ENCODE results near the gene MYL5.
"Not testable (repeated sequence)": the region's sequence is repeated elsewhere in the genome, so short reads cannot be mapped to it uniquely, and the experiment has no call there.

MYL5 gene

GRCh38 chr4:687048-687970 lies 13.0 kb downstream of the MYL5 start:
- no peak for DNase-seq

- DNase-seq = no peak
Measured at GRCh38 chr4:687971-688853, 13.9 kb downstream of the MYL5 start.

- no peak for DNase-seq
Measured at GRCh38 chr4:688854-689681, 14.7 kb downstream of the MYL5 start, which contains the start of gene SLC49A3. SLC49A3 (minus strand) TSS chr4:689151; CDS start chr4:689127, 24 bp downstream.

DNA sequence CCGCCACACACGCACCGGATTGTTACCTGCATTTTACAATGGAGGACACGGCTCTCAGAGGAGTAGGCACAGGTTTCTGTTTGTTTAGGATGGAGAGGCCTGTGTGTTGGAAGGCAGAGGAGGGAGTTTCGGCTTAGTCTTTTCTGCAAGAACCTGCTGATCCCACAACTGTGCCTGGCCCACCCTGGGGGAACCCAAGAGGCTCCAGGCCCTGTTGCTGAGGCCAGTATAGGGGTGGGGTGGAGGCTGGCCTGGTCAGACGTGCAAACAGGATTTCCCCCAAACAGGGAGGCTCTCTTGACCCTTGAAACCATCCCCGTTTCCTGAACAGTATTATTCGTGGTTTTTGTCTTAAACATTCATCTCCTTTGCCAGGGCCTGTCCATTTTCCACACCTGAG lies 15.4 kb downstream of the MYL5 start:
- no peak for DNase-seq

GRCh38 chr4:692771-693554 lies 18.6 kb downstream of the MYL5 start:
- no peak for DNase-seq

DNA sequence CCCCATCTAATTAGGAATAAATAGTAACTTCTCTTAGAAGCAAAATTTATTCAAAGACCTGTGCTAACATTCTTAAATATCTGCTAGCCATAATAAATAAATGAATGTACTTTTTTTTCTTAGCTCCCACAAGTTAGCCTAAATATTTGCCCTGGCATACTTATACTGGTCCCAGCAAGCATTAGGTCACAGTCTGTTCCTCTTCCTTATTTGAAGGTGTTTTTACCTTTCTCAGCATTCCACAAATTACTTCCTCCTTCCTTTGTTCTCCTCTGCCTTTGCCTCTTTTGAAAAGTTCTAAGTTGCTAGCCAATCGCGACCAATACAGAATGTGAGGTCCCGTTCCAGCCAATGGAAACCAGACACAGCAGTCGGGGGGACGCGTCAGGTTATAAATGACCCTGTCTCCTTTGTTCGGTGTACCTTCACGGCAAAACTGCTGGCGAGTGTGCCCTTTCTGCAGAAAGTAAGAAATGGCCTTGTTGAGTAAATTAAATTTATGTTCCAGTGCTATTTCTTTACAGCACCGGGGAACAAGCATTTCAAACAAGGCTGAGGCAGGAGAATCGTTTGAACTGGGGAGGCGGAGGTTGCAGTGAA lies 20.1 kb downstream of the MYL5 start:
- DNase-seq = not testable (repeated sequence)

DNA sequence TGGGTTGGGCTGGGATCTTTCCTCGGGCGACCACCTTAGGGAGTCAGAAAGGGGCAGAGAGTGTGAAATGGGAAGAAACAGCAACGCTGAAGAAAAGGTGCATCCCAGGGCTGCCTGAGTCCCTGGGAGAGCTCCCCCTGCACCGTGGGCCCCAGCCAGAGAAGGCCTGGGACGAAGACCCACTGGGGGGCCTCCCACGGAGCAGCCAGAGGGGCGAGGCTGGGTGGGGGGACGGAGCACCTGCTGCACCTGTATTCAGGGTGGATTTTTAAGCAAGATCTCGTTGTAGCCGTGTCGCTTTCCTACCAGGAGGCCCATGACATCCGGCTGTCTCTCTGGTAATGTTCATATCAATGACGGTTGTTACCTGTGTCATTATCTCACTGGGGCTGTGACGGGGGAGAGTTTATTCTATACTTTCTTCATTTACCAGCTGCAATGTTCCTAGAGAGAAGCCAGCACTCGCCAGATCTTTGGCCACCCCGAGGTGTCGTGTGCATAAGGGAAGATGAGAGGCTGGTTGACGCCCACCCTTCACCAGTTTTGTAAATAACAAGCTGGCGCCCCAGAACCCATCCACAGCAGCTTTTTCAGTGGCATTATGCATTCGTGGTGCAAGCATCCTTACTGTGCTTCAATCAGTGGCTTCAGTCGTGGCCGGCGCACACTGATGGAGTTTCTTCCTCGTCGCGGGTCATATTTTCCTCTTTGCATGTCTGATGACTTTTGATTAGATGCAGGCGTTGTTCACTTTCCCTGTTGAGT lies 25.7 kb downstream of the MYL5 start:
- DNase-seq = no peak

DNA sequence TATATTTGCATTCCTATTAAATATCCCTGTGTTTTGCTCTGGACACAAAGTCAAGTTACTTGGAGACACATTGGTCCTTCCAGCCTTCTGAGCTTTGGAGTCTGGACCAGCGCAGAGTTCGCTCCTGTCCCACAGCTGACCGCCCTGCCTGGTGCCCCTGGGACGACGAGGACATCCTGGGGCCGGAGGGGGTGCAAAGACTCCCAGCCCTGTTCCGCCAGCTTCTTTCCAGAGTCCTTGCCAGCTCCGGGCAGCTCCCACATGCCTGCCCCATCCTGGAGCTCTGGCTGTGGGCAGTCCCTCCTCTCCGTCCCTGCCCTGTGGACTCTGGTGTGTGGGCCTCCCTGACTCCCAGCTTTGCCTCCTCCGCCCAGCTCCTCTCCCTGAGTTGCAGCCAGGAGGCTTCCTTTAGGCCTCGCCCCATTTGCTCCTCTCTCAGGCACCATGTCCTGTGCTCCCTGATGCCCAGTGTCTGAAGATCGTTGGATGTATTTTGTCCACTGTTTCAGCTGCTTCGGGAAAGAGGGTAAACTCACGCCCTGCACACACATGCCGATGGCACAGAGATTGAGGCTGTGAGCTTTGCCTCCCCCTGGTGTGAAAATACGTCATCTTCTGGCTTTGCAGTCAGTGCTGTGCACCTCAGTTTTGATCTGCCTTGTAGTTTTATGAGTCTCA lies 26.4 kb downstream of the MYL5 start:
- DNase-seq = no peak

GRCh38 chr4:702618-703048 lies 28.3 kb downstream of the MYL5 start:
- no peak for DNase-seq

- DNase-seq = no peak
Measured at GRCh38 chr4:703336-704197, 29.2 kb downstream of the MYL5 start.

DNA sequence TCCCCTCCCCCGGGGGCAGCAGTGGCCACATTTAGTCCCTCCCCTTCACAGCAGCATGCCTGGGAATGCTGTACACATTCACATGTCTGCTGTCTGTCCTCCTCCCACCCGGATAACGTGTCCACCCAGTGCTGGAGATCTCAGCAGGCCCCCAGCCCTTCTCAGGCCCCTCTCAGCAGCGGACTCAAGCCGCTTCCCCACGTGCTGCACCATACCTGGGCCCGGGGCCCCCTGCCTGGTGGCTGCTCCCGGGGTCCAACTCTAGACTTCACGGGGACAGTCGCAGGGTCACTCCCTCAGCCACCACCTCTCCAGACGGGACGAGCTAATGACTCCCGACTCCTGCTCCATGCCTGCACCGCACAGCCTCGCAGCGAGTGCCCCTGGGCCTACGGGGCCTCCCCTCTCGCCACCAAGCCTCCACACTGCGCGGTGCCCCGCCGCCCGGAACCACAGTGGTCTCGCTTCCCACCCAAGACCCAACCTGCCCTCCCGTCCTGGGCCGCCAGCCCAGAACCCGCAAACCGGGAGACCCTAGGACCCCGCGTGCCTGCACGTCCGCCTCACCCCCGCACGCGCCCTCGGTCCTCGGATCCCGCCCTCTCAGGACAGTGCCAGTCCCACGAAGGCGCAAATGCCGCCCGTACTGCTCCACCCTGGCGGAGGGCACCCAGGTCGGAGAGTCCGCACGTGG lies 30.0 kb downstream of the MYL5 start:
- no peak for DNase-seq

DNA sequence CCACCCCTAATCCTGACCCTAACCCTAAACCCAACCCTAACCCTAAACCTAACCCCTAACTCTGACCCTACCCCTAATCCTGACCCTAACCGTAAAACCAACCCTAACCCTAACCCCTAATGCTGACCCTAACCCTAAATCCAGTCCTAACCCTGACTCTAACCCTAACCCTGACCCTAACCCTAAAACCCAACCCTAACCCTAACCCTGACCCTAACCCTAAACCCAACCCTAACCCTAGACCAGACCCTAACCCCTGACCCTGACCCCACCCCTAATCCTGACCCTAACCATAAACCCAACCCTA lies 30.6 kb downstream of the MYL5 start:
- no peak for DNase-seq

DNA sequence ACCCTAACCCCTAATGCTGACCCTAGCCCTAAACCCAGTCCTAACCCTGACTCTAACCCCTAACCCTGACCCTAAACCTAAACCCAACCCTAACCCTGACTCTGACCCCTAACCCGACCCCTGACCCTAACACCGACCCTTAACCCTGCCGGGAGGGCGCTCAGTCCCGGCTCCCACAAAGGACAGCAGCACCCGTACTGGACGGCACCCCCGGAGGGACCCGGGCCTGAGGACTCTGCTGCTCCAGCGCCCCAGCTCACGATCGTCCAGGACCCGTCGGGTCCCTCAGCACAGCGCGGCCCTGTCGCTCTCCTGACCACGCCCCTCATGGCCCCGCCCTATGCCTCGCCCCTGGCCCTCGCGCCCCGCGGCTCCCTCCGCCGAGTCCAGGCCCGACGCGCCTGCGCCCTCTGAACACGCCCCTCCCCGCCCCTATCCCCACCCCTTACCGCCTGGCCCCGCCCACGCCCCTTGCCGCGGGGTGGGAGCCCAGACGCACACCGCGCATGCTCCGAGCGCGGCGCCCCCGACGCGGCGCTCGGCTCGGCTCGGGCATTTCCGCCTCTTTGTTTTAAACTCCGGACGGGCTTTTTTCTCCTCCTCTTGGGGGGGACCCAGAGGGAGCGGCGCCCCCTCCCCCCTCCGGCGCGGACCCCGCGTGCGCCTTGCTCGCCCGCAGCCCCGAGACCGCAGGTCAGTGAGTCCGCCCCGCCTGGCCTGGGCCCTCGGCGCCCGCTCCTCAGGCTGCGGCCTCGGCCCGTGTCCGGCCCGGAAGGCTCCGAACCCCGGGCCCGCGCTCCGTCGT lies 31.1 kb downstream of the MYL5 start, which contains the start of gene PCGF3:
TSS of gene PCGF3 (plus strand) at position 555 of the 805 bp plus-strand sequence. CDS start 27,849 bp downstream, outside the sequence.
- DNase-seq = peak; percentile 92

- DNase-seq = not testable (repeated sequence)
Measured at GRCh38 chr4:706083-706633, 31.8 kb downstream of the MYL5 start.

GRCh38 chr4:706834-707598 lies 32.7 kb downstream of the MYL5 start:
- DNase-seq = no peak

DNA sequence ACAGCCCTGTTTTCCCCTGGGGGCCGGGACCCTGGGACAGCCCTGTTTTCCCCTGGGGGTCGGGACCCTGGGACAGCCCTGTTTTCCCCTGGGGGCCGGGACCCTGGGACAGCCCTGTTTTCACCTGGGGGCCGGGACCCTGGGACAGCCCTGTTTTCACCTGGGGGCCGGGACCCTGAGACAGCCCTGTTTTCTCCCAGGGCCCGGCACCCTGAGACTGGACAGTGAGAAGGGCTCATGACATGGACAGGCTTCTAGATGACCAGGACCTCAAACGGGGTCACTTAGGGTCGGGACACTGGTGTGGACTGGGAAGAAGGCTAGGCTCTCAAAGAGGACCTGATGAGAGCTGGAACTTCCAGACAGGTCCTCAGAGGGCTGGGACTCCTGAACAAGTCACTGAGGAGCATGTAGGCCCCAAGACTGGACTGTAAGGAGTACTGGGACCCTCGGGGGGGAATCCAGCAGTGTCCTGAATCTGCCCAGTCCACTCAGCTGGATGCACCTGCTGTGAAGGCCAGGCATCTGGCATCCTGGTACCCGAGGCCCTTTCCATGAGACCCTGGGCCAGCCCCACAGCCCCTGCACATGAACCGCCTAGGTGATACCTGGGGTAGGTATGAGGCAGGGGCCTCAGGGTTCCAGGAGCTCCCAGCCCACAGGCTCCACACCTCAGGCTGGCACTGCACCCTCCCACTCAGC lies 33.7 kb downstream of the MYL5 start:
- DNase-seq = no peak

All from effector CD4-positive, alpha-beta T cell (primary cell).